HCT116 (cell line): ENCODE results near the gene OR6S1. TPM values are rescaled to one million over a fixed set of nuclear protein-coding genes. Genes with fewer than 3 reads are reported as not detected.
A peak's percentile ranks its signal among the peaks of the same experiment; 100 is the strongest.

Experiments
- ATAC-seq: fragments of 200-7000 bp; cut with Tn5 transposase; 2 replicates; pipeline ENCODE4 v1.9.1; 2020; ENCODE audit warnings: mild to moderate bottlenecking, moderate library complexity
- BruUV-seq: library from RNA; stranded (reverse); fragments of 400-500 nt; replicated peaks from 2 replicates; lab custom pipeline; 2021; lab: Mats Ljungman, UMichigan
- CTCF ChIA-PET: fragments of 300-600 bp; sonication (Branson Sonifier 250); formaldehyde crosslinking; loops from one replicate; lab custom pipeline; 2021; ENCODE audit warnings: antibody characterized with exemption; lab: Charles Lee
- POLR2A ChIA-PET: fragments of 300-600, 350-600 bp; sonication (Branson Sonifier 250); formaldehyde crosslinking; loops from one replicate; lab custom pipeline; 2021; ENCODE audit warnings: antibody characterized with exemption; lab: Charles Lee
- RAD21 ChIA-PET, 2 experiments: fragments of 300-600 bp; sonication (Branson Sonifier 250); formaldehyde crosslinking; loops; one replicate each; lab custom pipeline; 2023; ENCODE audit warnings: low total read pairs in 2 of 2; ENCODE audit not compliant: uncharacterized antibody in 2 of 2, unreplicated experiment in 2 of 2, low non-redundant PET in 1 of 2; lab: Charles Lee
- DNase-seq: peaks from one replicate; pipeline ENCODE4 v3.0.0-alpha.2; 2010; ENCODE audit warnings: low read depth, low spot score
- H2AFZ ChIP-seq: fragments of 200-600 bp; shearing (Covaris generic), sonication (generic); 2 replicates; pipeline ENCODE4 v1.6.1; 2017; ENCODE audit warnings: low read depth, mixed run types, mixed read lengths, antibody characterized with exemption, low read length; ENCODE audit not compliant: poor library complexity, severe bottlenecking
- H3K27ac ChIP-seq: 2 replicates; pipeline ENCODE4 v1.5.1; 2012; ENCODE audit warnings: low read depth, low read length
- H3K27me3 ChIP-seq: fragments of 200-600 bp; sonication (generic); 2 replicates; pipeline ENCODE4 v1.6.1; 2016; ENCODE audit warnings: mixed run types, low read length, mixed read lengths; ENCODE audit not compliant: insufficient read depth
- H3K36me3 ChIP-seq, 2 experiments: fragments of 200-500 bp in 1 of 2; fragments of 200-600 bp in 1 of 2; sonication (Bioruptor generic) in 1 of 2; sonication (generic) in 1 of 2; 2 replicates each; pipeline versions ENCODE4 v1.5.1 to v1.6.1; 2014 to 2016; ENCODE audit warnings: low read length in 2 of 2, inconsistent platforms in 1 of 2, mixed read lengths in 1 of 2, mixed run types in 1 of 2; ENCODE audit not compliant: insufficient read depth in 2 of 2, control insufficient read depth in 1 of 2
- H3K4me1 ChIP-seq, 2 experiments: fragments of 200-600 bp in 1 of 2; sonication (generic) in 1 of 2; 2 replicates each; pipeline versions ENCODE4 v1.5.1 to v1.6.1; 2012 to 2017; ENCODE audit warnings: low read length in 2 of 2, inconsistent platforms in 1 of 2, mild to moderate bottlenecking in 1 of 2, mixed read lengths in 1 of 2, mixed run types in 1 of 2, moderate library complexity in 1 of 2; ENCODE audit not compliant: insufficient read depth in 2 of 2, control insufficient read depth in 1 of 2
- H3K4me2 ChIP-seq: fragments of 200-600 bp; sonication (generic); 2 replicates; pipeline ENCODE4 v1.6.1; 2017; ENCODE audit warnings: mixed run types, low read length, mixed read lengths
- H3K4me3 ChIP-seq, 2 experiments: fragments of 200-600 bp in 1 of 2; sonication (generic) in 1 of 2; replicated peaks in 1 of 2; 2 replicates each; pipeline ENCODE4 v1.5.1; 2011 to 2016; ENCODE audit warnings: low read length in 2 of 2, control low read depth in 1 of 2, low read depth in 1 of 2, mild to moderate bottlenecking in 1 of 2, mixed read lengths in 1 of 2, mixed run types in 1 of 2
- H3K79me2 ChIP-seq: fragments of 200-600 bp; sonication (generic); 2 replicates; pipeline ENCODE4 v1.6.1; 2017; ENCODE audit warnings: mild to moderate bottlenecking, mixed run types, low read length, moderate library complexity, mixed read lengths; ENCODE audit not compliant: insufficient read depth
- H3K9ac ChIP-seq: fragments of 200-600 bp; sonication (generic); 2 replicates; pipeline ENCODE4 v1.6.1; 2016; ENCODE audit warnings: low read length, mixed read lengths
- H3K9me2 ChIP-seq: fragments of 200-600 bp; sonication (generic), shearing (Covaris generic); 2 replicates; pipeline ENCODE4 v1.6.1; 2017; ENCODE audit warnings: mixed run types, mild to moderate bottlenecking, moderate library complexity; ENCODE audit not compliant: insufficient read depth
- H3K9me3 ChIP-seq, 2 experiments: fragments of 200-500 bp in 1 of 2; fragments of 200-600 bp in 1 of 2; sonication (Bioruptor generic) in 1 of 2; sonication (generic) in 1 of 2; 2 replicates each; pipeline ENCODE4 v1.6.1; 2014 to 2017; ENCODE audit warnings: low read length in 2 of 2, mixed read lengths in 2 of 2, inconsistent platforms in 1 of 2, low read depth in 1 of 2, mild to moderate bottlenecking in 1 of 2, mixed run types in 1 of 2, moderate library complexity in 1 of 2; ENCODE audit not compliant: control insufficient read depth in 1 of 2, insufficient read depth in 1 of 2
- H4K20me1 ChIP-seq: fragments of 200-600 bp; sonication (generic), shearing (Covaris generic); 2 replicates; pipeline ENCODE4 v1.6.1; 2017; ENCODE audit warnings: mixed run types, mild to moderate bottlenecking, moderate library complexity; ENCODE audit not compliant: insufficient read depth
- CBX3 ChIP-seq: IDR thresholded peaks from 2 replicates; pipeline ENCODE4 v1.6.1; 2012; ENCODE audit warnings: low read depth
- CEBPB ChIP-seq: IDR thresholded peaks from 2 replicates; pipeline ENCODE4 v1.6.1; 2012; ENCODE audit warnings: low read depth
- CTCF ChIP-seq, 3 experiments: fragments of 200-600 bp in 1 of 3; sonication (generic) in 1 of 3; IDR thresholded peaks in 2 of 3; conservative IDR thresholded peaks in 1 of 3; 2 replicates each; pipeline ENCODE4 v1.5.1; 2012 to 2017; ENCODE audit warnings: low read depth in 2 of 3, low read length in 2 of 3, antibody characterized with exemption in 1 of 3, borderline replicate concordance in 1 of 3, control low read depth in 1 of 3, mild to moderate bottlenecking in 1 of 3, mixed read lengths in 1 of 3, mixed run types in 1 of 3, moderate library complexity in 1 of 3; ENCODE audit not compliant: insufficient read depth in 1 of 3
- EGR1 ChIP-seq: IDR thresholded peaks from 2 replicates; pipeline ENCODE4 v1.6.1; 2012; ENCODE audit warnings: low read depth
- EZH2 ChIP-seq: fragments of 200-600 bp; sonication (generic); IDR thresholded peaks from 2 replicates; pipeline ENCODE4 v1.6.1; 2017; ENCODE audit warnings: antibody characterized with exemption, mixed run types
- POLR2A ChIP-seq: IDR thresholded peaks from 2 replicates; pipeline ENCODE4 v1.7.0; 2011; ENCODE audit warnings: borderline replicate concordance; ENCODE audit not compliant: insufficient read depth, insufficient read length; ENCODE audit errors: extremely low read depth
- RAD21 ChIP-seq: IDR thresholded peaks from 2 replicates; pipeline ENCODE4 v1.6.1; 2012; ENCODE audit warnings: low read depth, mild to moderate bottlenecking
- REST ChIP-seq: IDR thresholded peaks from 2 replicates; pipeline ENCODE4 v1.6.1; 2012; ENCODE audit warnings: low read depth
- SIN3A ChIP-seq: IDR thresholded peaks from 2 replicates; pipeline ENCODE4 v1.6.1; 2012; ENCODE audit warnings: low read depth
- SP1 ChIP-seq: IDR thresholded peaks from 2 replicates; pipeline ENCODE4 v1.6.1; 2012; ENCODE audit warnings: low read depth
- SRF ChIP-seq: IDR thresholded peaks from 2 replicates; pipeline ENCODE4 v1.6.1; 2012; ENCODE audit warnings: low read depth
- YY1 ChIP-seq: IDR thresholded peaks from 2 replicates; pipeline ENCODE4 v1.6.1; 2011; ENCODE audit warnings: low read length, low read depth, moderate library complexity, mild to moderate bottlenecking; ENCODE audit not compliant: insufficient replicate concordance; ENCODE audit errors: extremely low read depth
- ZBTB33 ChIP-seq: IDR thresholded peaks from 2 replicates; pipeline ENCODE4 v1.6.1; 2011; ENCODE audit warnings: mild to moderate bottlenecking, low read length, moderate library complexity; ENCODE audit not compliant: insufficient replicate concordance; ENCODE audit errors: extremely low read depth
- ZFX ChIP-seq: fragments of 450-650 bp; IDR thresholded peaks from 2 replicates; pipeline ENCODE4 v1.6.1; 2017
- ZNF274 ChIP-seq: fragments of 200-500 bp; sonication (Bioruptor generic); IDR thresholded peaks from 2 replicates; pipeline ENCODE4 v1.6.1; 2014; ENCODE audit warnings: mild to moderate bottlenecking, low read depth, low read length, inconsistent platforms
- intact Hi-C: fragments of 100-400 bp; cut with micrococcal nuclease; formaldehyde crosslinking; loops from 2 replicates; pipeline ENCODE4 v1.10.0; 2022
- total RNA-seq: library from RNA; stranded (reverse); gene quantifications from one replicate; pipeline ENCODE4 v1.2.1, GENCODE V29; 2021; ENCODE audit not compliant: unreplicated experiment

Gene OR6S1
- total RNA-seq, 1 experiment from 2014 or later = not detected

GRCh38 chr14:20624495-20625070, 16.9 kb downstream of the OR6S1 start:
- intact Hi-C loops = loop anchor here (1.0 to 2.0 kb wide), 2 partner anchors 11 to 38 kb away; no protein-coding TSS in a partner anchor
- RAD21 ChIA-PET = no interaction called here

More at GRCh38 chr14:20624495-20625070, 16.9 kb downstream of the OR6S1 start:
- ChIA-PET CTCF (interaction anchor here (3.2 kb wide), 1 partner anchor 11 kb away, joined by 16 read pairs; no protein-coding TSS in a partner anchor), POLR2A (interaction anchor here (1.0 kb wide), 1 partner anchor 282 kb away, joined by 3 read pairs; the partner anchor contains the start of gene PARP2)
- Histone ChIP-seq H3K27me3 (no peaks in the 10 kb centered on the region; the same call in 1 of the 2 replicates), H3K9me2 (no peaks in the 10 kb centered on the region), H2AFZ (peak overlapping the region; percentile 69), H3K4me2 (peak overlapping the region; percentile 65), H3K4me1 (peaks cover 9 to 23% of the 10 kb centered on the region in 2 experiments), H3K9ac (0 out of 2 replicates have a peak overlapping the region, but pooled peaks have one; percentile 4), H3K27ac (peak overlapping the region; percentile 6; the same call in 1 of the 2 replicates), H4K20me1 (no peaks in the 10 kb centered on the region), H3K4me3 (peak overlapping the region; percentile 25 to 32), H3K9me3 (no peaks in the 10 kb centered on the region), H3K36me3 (no peaks in the 10 kb centered on the region), H3K79me2 (no peaks in the 10 kb centered on the region)
- DNase-seq = no peak
- ATAC-seq = peak; percentile 45
- BruUV-seq = no TSS peak
- TF ChIP-seq EZH2 (no peak), REST (no peak), POLR2A (no peak), RAD21 (no peak), ZBTB33 (no peak), SIN3A (no peak), CBX3 (no peak), SRF (no peak), ZNF274 (no peak), EGR1 (no peak), SP1 (no peak), CTCF (IDR thresholded peaks at IDR 0.05 in 2 of 3, conservative IDR thresholded peaks at IDR 0.05 in 1 of 3; ENCODE audit: borderline replicate concordance in 1 of 3, insufficient read depth in 1 of 3, low read depth in 2 of 3, low read length in 2 of 3) (no peak), ZFX (no peak), YY1 (no peak), CEBPB (no peak)
